GM23338 (cell line): ENCODE measurements around the gene CACNA1G. TPM values are rescaled to one million over a fixed set of nuclear protein-coding genes. Genes with fewer than 3 reads are reported as not detected.

Experiments
- ATAC-seq: fragments of 200-7000 bp; cut with Tn5 transposase; 3 replicates; pipeline ENCODE4 v1.9.1; 2020
- DNase-seq: peaks from one replicate; pipeline ENCODE4 v3.0.0-alpha.2; 2015; ENCODE audit warnings: low spot score
- H2AFZ ChIP-seq: fragments of 200-600 bp; sonication (generic); 2 replicates; pipeline ENCODE4 v1.8.0; 2016; ENCODE audit warnings: antibody characterized with exemption, mild to moderate bottlenecking, moderate library complexity
- H3F3A ChIP-seq: fragments of 200-600 bp; sonication (generic); replicated peaks from 2 replicates; pipeline ENCODE4 v1.8.0; 2017; ENCODE audit warnings: antibody characterized with exemption, mixed run types, low read depth
- H3K27ac ChIP-seq: fragments of 200-600 bp; sonication (generic); 2 replicates; pipeline ENCODE4 v1.6.1; 2016; ENCODE audit warnings: low read depth
- H3K27me3 ChIP-seq: fragments of 200-600 bp; sonication (generic); 2 replicates; pipeline ENCODE4 v1.8.0; 2016; ENCODE audit warnings: mild to moderate bottlenecking, mixed run types, moderate library complexity; ENCODE audit not compliant: insufficient read depth
- H3K36me3 ChIP-seq: fragments of 200-600 bp; sonication (generic); 2 replicates; pipeline ENCODE4 v1.8.0; 2016; ENCODE audit warnings: mild to moderate bottlenecking; ENCODE audit not compliant: insufficient read depth
- H3K4me1 ChIP-seq: fragments of 200-600 bp; sonication (generic); 2 replicates; pipeline ENCODE4 v1.8.0; 2016; ENCODE audit warnings: mild to moderate bottlenecking, moderate library complexity; ENCODE audit not compliant: insufficient read depth
- H3K4me2 ChIP-seq: fragments of 200-600 bp; sonication (generic); 2 replicates; pipeline ENCODE4 v1.7.1; 2017; ENCODE audit warnings: mixed run types
- H3K4me3 ChIP-seq: fragments of 200-600 bp; sonication (generic); 2 replicates; pipeline ENCODE4 v1.6.1; 2016; ENCODE audit warnings: mixed run types
- H3K79me2 ChIP-seq: fragments of 200-600 bp; sonication (generic); replicated peaks from 2 replicates; pipeline ENCODE4 v1.8.0; 2017; ENCODE audit warnings: mild to moderate bottlenecking; ENCODE audit not compliant: insufficient read depth
- H3K9me2 ChIP-seq: fragments of 200-600 bp; sonication (generic); 2 replicates; pipeline ENCODE4 v1.8.0; 2017; ENCODE audit not compliant: insufficient read depth
- H4K20me1 ChIP-seq: fragments of 200-600 bp; sonication (generic); replicated peaks from 2 replicates; pipeline ENCODE4 v1.8.0; 2017; ENCODE audit warnings: mild to moderate bottlenecking; ENCODE audit not compliant: insufficient read depth
- H3K27ac Mint-ChIP-seq: 2 replicates; pipeline ENCODE4 v1.8.0; 2020; ENCODE audit warnings: inconsistent platforms, mild to moderate bottlenecking, moderate library complexity, mixed read lengths
- H3K27me3 Mint-ChIP-seq: 3 replicates; pipeline ENCODE4 v1.8.0; 2022; ENCODE audit warnings: low read depth, mild to moderate bottlenecking, moderate library complexity, mixed read lengths, inconsistent platforms; ENCODE audit not compliant: insufficient read depth, poor library complexity
- H3K36me3 Mint-ChIP-seq: 3 replicates; pipeline ENCODE4 v1.8.0; 2021; ENCODE audit warnings: low read depth, mild to moderate bottlenecking, inconsistent platforms, moderate library complexity, mixed read lengths
- H3K4me1 Mint-ChIP-seq: 3 replicates; pipeline ENCODE4 v1.8.0; 2020; ENCODE audit warnings: mild to moderate bottlenecking, inconsistent platforms, mixed read lengths
- H3K4me3 Mint-ChIP-seq: 3 replicates; pipeline ENCODE4 v1.8.0; 2021; ENCODE audit warnings: moderate library complexity, mild to moderate bottlenecking, inconsistent platforms, mixed read lengths
- H3K9me3 Mint-ChIP-seq: 3 replicates; pipeline ENCODE4 v1.8.0; 2020; ENCODE audit warnings: moderate library complexity, mild to moderate bottlenecking, inconsistent platforms, mixed read lengths
- CREB1 ChIP-seq: fragments of 250-450 bp; sonication (Bioruptor Pico); IDR thresholded peaks from 2 replicates; pipeline ENCODE4 v1.5.0; 2020; ENCODE audit warnings: low read depth, mild to moderate bottlenecking, moderate library complexity
- JUNB ChIP-seq: IDR thresholded peaks from one replicate; pipeline ENCODE4 v1.6.1; 2016; ENCODE audit warnings: antibody characterized with exemption; ENCODE audit not compliant: unreplicated experiment
- NANOG ChIP-seq: IDR thresholded peaks from 2 replicates; pipeline ENCODE4 v1.6.1; 2016; ENCODE audit warnings: antibody characterized with exemption, borderline replicate concordance
- POLR2AphosphoS5 ChIP-seq: IDR thresholded peaks from 2 replicates; pipeline ENCODE4 v1.6.1; 2016; ENCODE audit warnings: antibody characterized with exemption, low read depth
- REST ChIP-seq: IDR thresholded peaks from one replicate; pipeline ENCODE4 v1.6.1; 2018; ENCODE audit warnings: antibody characterized with exemption; ENCODE audit not compliant: unreplicated experiment
- STAT1 ChIP-seq: IDR thresholded peaks from one replicate; pipeline ENCODE4 v1.6.1; 2016; ENCODE audit warnings: antibody characterized with exemption; ENCODE audit not compliant: unreplicated experiment
- ZNF114 ChIP-seq: fragments of 250-450 bp; sonication (Bioruptor Pico); IDR thresholded peaks from 2 replicates; pipeline ENCODE4 v1.5.0; 2020; ENCODE audit warnings: mild to moderate bottlenecking, moderate library complexity
- ZNF331 ChIP-seq: fragments of 250-450 bp; sonication (Bioruptor Pico); IDR thresholded peaks from 2 replicates; pipeline ENCODE4 v1.5.0; 2020; ENCODE audit warnings: low read depth, mild to moderate bottlenecking, moderate library complexity
- polyA plus RNA-seq: library from polyadenylated mRNA; unstranded; fragments of >200 nt; fragmentation: Nextera tagmentation; extraction: Ambion mirVana; gene quantifications from 2 replicates; pipeline ENCODE4 v1.2.1, GENCODE V29; 2016
- total RNA-seq: library from RNA; depleted of rRNA; stranded (reverse); fragments of >200 nt; shearing (Covaris generic); gene quantifications from 2 replicates; pipeline ENCODE4 v1.2.3, GENCODE V29; 2014
- TF ChIP-seq, protein P1 (sequence below), 2 experiments: fragments of 200-600 bp in 1 of 2; sonication (generic) in 1 of 2; conservative IDR thresholded peaks; 2 replicates each; pipeline versions ENCODE4 v1.5.1 to v1.6.1; 2016 to 2017; ENCODE audit warnings: antibody characterized with exemption in 2 of 2, low read depth in 2 of 2, mild to moderate bottlenecking in 2 of 2, moderate library complexity in 1 of 2
- TF ChIP-seq, protein P2 (sequence below): fragments of 250-450 bp; sonication (Bioruptor Pico); IDR thresholded peaks from 2 replicates; pipeline ENCODE4 v1.5.0; 2020; ENCODE audit warnings: mild to moderate bottlenecking, moderate library complexity

Gene CACNA1G
- total and polyA plus RNA-seq, 2 experiments from 2014 or later, result 1.4 to 5.1 TPM

DNA sequence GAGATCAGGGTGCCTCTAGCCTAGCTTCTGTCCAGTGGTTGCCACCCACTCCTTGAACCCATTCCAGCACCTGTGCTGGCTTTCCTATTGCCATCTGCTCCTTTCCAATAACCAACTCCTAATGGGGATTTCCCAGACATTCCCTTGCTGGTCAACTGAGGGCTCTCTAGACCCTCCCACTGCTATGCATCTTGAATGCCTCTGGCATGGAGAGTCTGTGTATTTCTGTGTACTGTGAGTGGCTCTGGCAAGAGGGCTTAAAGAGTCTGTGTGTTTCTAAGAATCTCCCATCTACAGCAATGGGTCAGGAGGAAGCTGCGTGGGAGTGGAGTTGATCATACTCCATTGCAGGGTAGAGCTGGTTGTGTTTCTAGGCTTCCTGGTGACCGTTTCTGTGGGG, 39.0 kb upstream of the CACNA1G start:
- no peak overlapping the region for H3K4me3 Mint-ChIP-seq
- DNase-seq (no peak), ATAC-seq (no peak)
- peaks cover 13% of the 10 kb centered on the region for H3K4me1 Mint-ChIP-seq
- no peaks in the 10 kb centered on the region for H3K36me3 Mint-ChIP-seq
- H3K27me3 Mint-ChIP-seq, result peaks cover 6% of the 10 kb centered on the region
- Histone ChIP-seq H3K36me3 (no peaks in the 10 kb centered on the region), H3K9me2 (0 out of 2 replicates have a peak, but pooled peaks cover 2% of the 10 kb centered on the region), H3F3A (no peaks in the 10 kb centered on the region), H3K27ac (no peak overlapping the region), H3K27me3 (no peaks in the 10 kb centered on the region), H3K79me2 (no peaks in the 10 kb centered on the region), H4K20me1 (no peaks in the 10 kb centered on the region), H3K4me2 (no peak overlapping the region), H2AFZ (no peak overlapping the region), H3K4me3 (no peak overlapping the region), H3K4me1 (no peaks in the 10 kb centered on the region)
- TF ChIP-seq REST, result no peak
- H3K27ac Mint-ChIP-seq, result no peak overlapping the region
- H3K9me3 Mint-ChIP-seq, result no peaks in the 10 kb centered on the region; the same call in 2 of the 3 replicates

DNA sequence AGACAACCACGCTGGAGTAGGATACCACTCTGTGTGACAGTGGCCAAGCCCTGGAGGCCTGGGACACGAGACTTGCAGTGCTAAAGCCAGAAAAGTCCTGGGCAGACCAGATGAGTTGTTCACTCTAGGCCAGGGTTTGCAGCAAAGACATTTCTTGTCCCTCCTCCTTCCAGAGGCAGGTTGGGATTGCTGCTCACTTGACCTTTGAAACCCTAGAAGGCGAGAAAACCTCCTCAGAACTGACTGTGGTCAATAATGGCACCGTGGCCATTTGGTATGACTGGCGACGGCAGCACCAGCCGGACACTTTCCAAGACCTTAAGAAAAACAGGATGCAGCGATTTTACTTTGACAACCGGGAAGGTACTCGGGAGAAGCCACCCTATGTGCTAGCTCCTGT, 37.7 kb upstream of the CACNA1G start:
- Mint-ChIP-seq H3K36me3 (no peaks in the 10 kb centered on the region), H3K4me1 (peaks cover 13% of the 10 kb centered on the region), H3K4me3 (no peak overlapping the region), H3K27ac (no peak overlapping the region), H3K27me3 (peaks cover 6% of the 10 kb centered on the region), H3K9me3 (no peaks in the 10 kb centered on the region)
- no peak overlapping the region for H2AFZ ChIP-seq
- ATAC-seq, result no peak
- no peak overlapping the region for H3K4me3 ChIP-seq
- H3K27me3 ChIP-seq, result no peaks in the 10 kb centered on the region
- H3K27ac ChIP-seq, result no peak overlapping the region
- no peaks in the 10 kb centered on the region for H3K79me2 ChIP-seq
- no peak for DNase-seq
- H3K36me3 ChIP-seq, result no peaks in the 10 kb centered on the region
- H3K4me1 ChIP-seq, result no peaks in the 10 kb centered on the region
- H4K20me1 ChIP-seq, result no peaks in the 10 kb centered on the region
- no peaks in the 10 kb centered on the region for H3F3A ChIP-seq
- H3K9me2 ChIP-seq, result no peaks in the 10 kb centered on the region
- H3K4me2 ChIP-seq, result no peak overlapping the region
- TF ChIP-seq JUNB (no peak), ZNF114 (CRISPR knock-in tag) (no peak), CREB1 (CRISPR knock-in tag) (no peak), STAT1 (no peak), ZNF331 (no peak), POLR2AphosphoS5 (no peak), NANOG (no peak)
- TF ChIP-seq, protein P1, sequence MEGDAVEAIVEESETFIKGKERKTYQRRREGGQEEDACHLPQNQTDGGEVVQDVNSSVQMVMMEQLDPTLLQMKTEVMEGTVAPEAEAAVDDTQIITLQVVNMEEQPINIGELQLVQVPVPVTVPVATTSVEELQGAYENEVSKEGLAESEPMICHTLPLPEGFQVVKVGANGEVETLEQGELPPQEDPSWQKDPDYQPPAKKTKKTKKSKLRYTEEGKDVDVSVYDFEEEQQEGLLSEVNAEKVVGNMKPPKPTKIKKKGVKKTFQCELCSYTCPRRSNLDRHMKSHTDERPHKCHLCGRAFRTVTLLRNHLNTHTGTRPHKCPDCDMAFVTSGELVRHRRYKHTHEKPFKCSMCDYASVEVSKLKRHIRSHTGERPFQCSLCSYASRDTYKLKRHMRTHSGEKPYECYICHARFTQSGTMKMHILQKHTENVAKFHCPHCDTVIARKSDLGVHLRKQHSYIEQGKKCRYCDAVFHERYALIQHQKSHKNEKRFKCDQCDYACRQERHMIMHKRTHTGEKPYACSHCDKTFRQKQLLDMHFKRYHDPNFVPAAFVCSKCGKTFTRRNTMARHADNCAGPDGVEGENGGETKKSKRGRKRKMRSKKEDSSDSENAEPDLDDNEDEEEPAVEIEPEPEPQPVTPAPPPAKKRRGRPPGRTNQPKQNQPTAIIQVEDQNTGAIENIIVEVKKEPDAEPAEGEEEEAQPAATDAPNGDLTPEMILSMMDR (conservative IDR thresholded peaks at IDR 0.05; ENCODE audit: low read depth in 2 of 2), result no peak
- TF ChIP-seq, protein P2, sequence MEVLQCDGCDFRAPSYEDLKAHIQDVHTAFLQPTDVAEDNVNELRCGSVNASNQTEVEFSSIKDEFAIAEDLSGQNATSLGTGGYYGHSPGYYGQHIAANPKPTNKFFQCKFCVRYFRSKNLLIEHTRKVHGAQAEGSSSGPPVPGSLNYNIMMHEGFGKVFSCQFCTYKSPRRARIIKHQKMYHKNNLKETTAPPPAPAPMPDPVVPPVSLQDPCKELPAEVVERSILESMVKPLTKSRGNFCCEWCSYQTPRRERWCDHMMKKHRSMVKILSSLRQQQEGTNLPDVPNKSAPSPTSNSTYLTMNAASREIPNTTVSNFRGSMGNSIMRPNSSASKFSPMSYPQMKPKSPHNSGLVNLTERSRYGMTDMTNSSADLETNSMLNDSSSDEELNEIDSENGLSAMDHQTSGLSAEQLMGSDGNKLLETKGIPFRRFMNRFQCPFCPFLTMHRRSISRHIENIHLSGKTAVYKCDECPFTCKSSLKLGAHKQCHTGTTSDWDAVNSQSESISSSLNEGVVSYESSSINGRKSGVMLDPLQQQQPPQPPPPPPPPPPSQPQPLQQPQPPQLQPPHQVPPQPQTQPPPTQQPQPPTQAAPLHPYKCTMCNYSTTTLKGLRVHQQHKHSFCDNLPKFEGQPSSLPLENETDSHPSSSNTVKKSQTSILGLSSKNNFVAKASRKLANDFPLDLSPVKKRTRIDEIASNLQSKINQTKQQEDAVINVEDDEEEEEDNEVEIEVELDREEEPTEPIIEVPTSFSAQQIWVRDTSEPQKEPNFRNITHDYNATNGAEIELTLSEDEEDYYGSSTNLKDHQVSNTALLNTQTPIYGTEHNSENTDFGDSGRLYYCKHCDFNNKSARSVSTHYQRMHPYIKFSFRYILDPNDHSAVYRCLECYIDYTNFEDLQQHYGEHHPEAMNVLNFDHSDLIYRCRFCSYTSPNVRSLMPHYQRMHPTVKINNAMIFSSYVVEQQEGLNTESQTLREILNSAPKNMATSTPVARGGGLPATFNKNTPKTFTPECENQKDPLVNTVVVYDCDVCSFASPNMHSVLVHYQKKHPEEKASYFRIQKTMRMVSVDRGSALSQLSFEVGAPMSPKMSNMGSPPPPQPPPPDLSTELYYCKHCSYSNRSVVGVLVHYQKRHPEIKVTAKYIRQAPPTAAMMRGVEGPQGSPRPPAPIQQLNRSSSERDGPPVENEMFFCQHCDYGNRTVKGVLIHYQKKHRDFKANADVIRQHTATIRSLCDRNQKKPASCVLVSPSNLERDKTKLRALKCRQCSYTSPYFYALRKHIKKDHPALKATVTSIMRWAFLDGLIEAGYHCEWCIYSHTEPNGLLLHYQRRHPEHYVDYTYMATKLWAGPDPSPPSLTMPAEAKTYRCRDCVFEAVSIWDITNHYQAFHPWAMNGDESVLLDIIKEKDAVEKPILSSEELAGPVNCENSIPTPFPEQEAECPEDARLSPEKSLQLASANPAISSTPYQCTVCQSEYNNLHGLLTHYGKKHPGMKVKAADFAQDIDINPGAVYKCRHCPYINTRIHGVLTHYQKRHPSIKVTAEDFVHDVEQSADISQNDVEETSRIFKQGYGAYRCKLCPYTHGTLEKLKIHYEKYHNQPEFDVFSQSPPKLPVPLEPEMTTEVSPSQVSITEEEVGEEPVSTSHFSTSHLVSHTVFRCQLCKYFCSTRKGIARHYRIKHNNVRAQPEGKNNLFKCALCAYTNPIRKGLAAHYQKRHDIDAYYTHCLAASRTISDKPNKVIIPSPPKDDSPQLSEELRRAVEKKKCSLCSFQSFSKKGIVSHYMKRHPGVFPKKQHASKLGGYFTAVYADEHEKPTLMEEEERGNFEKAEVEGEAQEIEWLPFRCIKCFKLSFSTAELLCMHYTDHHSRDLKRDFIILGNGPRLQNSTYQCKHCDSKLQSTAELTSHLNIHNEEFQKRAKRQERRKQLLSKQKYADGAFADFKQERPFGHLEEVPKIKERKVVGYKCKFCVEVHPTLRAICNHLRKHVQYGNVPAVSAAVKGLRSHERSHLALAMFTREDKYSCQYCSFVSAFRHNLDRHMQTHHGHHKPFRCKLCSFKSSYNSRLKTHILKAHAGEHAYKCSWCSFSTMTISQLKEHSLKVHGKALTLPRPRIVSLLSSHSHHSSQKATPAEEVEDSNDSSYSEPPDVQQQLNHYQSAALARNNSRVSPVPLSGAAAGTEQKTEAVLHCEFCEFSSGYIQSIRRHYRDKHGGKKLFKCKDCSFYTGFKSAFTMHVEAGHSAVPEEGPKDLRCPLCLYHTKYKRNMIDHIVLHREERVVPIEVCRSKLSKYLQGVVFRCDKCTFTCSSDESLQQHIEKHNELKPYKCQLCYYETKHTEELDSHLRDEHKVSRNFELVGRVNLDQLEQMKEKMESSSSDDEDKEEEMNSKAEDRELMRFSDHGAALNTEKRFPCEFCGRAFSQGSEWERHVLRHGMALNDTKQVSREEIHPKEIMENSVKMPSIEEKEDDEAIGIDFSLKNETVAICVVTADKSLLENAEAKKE (CRISPR knock-in tag), result no peak
